Caco-2 (cell line): ENCODE measurements around the gene CDA. TPM values are rescaled to one million over a fixed set of nuclear protein-coding genes. Genes with fewer than 3 reads are reported as not detected.
A peak's percentile ranks its signal among the peaks of the same experiment; 100 is the strongest.

Experiments
- BruUV-seq: library from RNA; stranded (reverse); fragments of 400-500 nt; replicated peaks from 2 replicates; lab custom pipeline; 2021; lab: Mats Ljungman, UMichigan
- CTCF ChIA-PET: fragments of 300-600 bp; sonication (Branson Sonifier 250); formaldehyde crosslinking; loops from one replicate; lab custom pipeline; 2022; ENCODE audit warnings: antibody characterized with exemption; lab: Charles Lee
- POLR2A ChIA-PET: fragments of 300-600 bp; sonication (Branson Sonifier 250); formaldehyde crosslinking; loops from one replicate; lab custom pipeline; 2022; ENCODE audit warnings: antibody characterized with exemption; lab: Charles Lee
- DNase-seq, 2 experiments: peaks; one replicate each; pipeline versions ENCODE4 v3.0.0 to v3.0.0-alpha.2; 2020 to 2022
- H3K27me3 ChIP-seq: replicated peaks from 2 replicates; pipeline ENCODE4 v1.6.0; 2011; ENCODE audit warnings: low read length; ENCODE audit not compliant: control insufficient read depth, insufficient read depth
- H3K36me3 ChIP-seq: 2 replicates; pipeline ENCODE4 v1.5.1; 2011; ENCODE audit warnings: low read length; ENCODE audit not compliant: control insufficient read depth, insufficient read depth
- H3K4me1 ChIP-seq: fragments of 250-450 bp; sonication (Bioruptor Pico); 2 replicates; pipeline ENCODE4 v1.5.1; 2020; ENCODE audit warnings: mild to moderate bottlenecking
- H3K4me3 ChIP-seq: 2 replicates; pipeline ENCODE4 v1.5.1; 2011; ENCODE audit warnings: low read depth, mild to moderate bottlenecking, control low read depth, low read length
- H3K9me3 ChIP-seq: fragments of 250-450 bp; sonication (Bioruptor Pico); 2 replicates; pipeline ENCODE4 v1.5.1; 2020; ENCODE audit warnings: mild to moderate bottlenecking, moderate library complexity
- H3K27ac Mint-ChIP-seq: one replicate; pipeline ENCODE4 v1.8.0; 2022; ENCODE audit warnings: mixed read lengths; ENCODE audit not compliant: unreplicated experiment
- H3K27me3 Mint-ChIP-seq: one replicate; pipeline ENCODE4 v1.8.0; 2022; ENCODE audit warnings: mixed read lengths; ENCODE audit not compliant: insufficient read depth, unreplicated experiment
- H3K36me3 Mint-ChIP-seq: one replicate; pipeline ENCODE4 v1.8.0; 2022; ENCODE audit warnings: mild to moderate bottlenecking, mixed read lengths; ENCODE audit not compliant: insufficient read depth, unreplicated experiment
- H3K4me1 Mint-ChIP-seq: one replicate; pipeline ENCODE4 v1.8.0; 2022; ENCODE audit warnings: low read depth, mixed read lengths; ENCODE audit not compliant: unreplicated experiment
- H3K4me3 Mint-ChIP-seq: one replicate; pipeline ENCODE4 v1.8.0; 2022; ENCODE audit warnings: mild to moderate bottlenecking, moderate library complexity, mixed read lengths; ENCODE audit not compliant: unreplicated experiment
- H3K9me3 Mint-ChIP-seq: one replicate; pipeline ENCODE4 v1.8.0; 2022; ENCODE audit warnings: mixed read lengths; ENCODE audit not compliant: unreplicated experiment
- intact Hi-C: fragments of 100-400 bp; cut with micrococcal nuclease; formaldehyde crosslinking; loops from one replicate; pipeline ENCODE4 v1.10.0; 2022; ENCODE audit not compliant: unreplicated experiment
- total RNA-seq: library from RNA; stranded (reverse); gene quantifications from 2 replicates; pipeline ENCODE4 v1.2.3, GENCODE V29; 2022
- TF ChIP-seq, protein P1 (sequence below), 2 experiments: fragments of 200-600 bp in 1 of 2; IDR thresholded peaks; 1 replicate in 1 of 2; 2 replicates in 1 of 2; pipeline versions ENCODE4 v1.5.1 to v1.8.0; 2011 to 2022; ENCODE audit warnings: antibody characterized with exemption in 1 of 2, control low read depth in 1 of 2, inconsistent platforms in 1 of 2, low read depth in 1 of 2, low read length in 1 of 2, mild to moderate bottlenecking in 1 of 2, moderate library complexity in 1 of 2; ENCODE audit not compliant: insufficient read depth in 1 of 2, severe bottlenecking in 1 of 2, unreplicated experiment in 1 of 2

The CDA gene
- total RNA-seq, 1 experiment from 2014 or later, result 0.95 TPM

DNA sequence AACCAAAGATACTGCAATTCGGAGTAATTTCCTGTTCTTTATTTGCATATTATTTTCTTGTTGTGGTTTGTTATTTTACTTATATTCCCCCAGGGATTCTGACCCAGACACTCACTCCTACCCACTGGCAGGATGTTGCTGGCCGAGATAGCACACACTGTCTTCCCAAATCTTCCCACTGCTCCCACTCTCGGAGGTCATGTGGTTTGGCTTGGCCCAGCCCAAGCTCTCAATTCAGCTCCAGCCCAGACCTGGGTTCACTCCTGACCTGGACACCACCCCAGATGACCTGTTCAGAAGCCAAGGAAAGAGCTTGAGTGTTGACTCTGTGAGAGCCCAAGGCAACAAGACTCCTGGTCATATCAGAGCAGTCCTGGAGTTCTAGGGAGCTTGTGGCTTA lies 37.7 kb upstream of the CDA start:
- Mint-ChIP-seq H3K4me1 (peaks cover 10% of the 10 kb centered on the region), H3K4me3 (no peak overlapping the region), H3K36me3 (no peaks in the 10 kb centered on the region), H3K9me3 (no peaks in the 10 kb centered on the region), H3K27me3 (peaks cover 6% of the 10 kb centered on the region), H3K27ac (no peak overlapping the region)
- Histone ChIP-seq H3K36me3 (no peaks in the 10 kb centered on the region), H3K27me3 (no peaks in the 10 kb centered on the region), H3K4me3 (no peak overlapping the region), H3K4me1 (peaks cover 8% of the 10 kb centered on the region; the same call in 1 of the 2 replicates), H3K9me3 (no peaks in the 10 kb centered on the region)
- no peak for DNase-seq
- TF ChIP-seq, protein P1, sequence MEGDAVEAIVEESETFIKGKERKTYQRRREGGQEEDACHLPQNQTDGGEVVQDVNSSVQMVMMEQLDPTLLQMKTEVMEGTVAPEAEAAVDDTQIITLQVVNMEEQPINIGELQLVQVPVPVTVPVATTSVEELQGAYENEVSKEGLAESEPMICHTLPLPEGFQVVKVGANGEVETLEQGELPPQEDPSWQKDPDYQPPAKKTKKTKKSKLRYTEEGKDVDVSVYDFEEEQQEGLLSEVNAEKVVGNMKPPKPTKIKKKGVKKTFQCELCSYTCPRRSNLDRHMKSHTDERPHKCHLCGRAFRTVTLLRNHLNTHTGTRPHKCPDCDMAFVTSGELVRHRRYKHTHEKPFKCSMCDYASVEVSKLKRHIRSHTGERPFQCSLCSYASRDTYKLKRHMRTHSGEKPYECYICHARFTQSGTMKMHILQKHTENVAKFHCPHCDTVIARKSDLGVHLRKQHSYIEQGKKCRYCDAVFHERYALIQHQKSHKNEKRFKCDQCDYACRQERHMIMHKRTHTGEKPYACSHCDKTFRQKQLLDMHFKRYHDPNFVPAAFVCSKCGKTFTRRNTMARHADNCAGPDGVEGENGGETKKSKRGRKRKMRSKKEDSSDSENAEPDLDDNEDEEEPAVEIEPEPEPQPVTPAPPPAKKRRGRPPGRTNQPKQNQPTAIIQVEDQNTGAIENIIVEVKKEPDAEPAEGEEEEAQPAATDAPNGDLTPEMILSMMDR (IDR thresholded peaks at IDR 0.05; ENCODE audit: insufficient read depth in 1 of 2, low read depth in 1 of 2, low read length in 1 of 2, severe bottlenecking in 1 of 2, unreplicated experiment in 1 of 2), result no peak
- CTCF ChIA-PET, result interaction anchor here (1.6 kb wide), 2 partner anchors 13 to 24 kb away, joined by 4 to 6 read pairs; no protein-coding TSS in a partner anchor
- POLR2A ChIA-PET, result no interaction called here
- BruUV-seq, result no TSS peak
- intact Hi-C loops, result no loop called here

DNA sequence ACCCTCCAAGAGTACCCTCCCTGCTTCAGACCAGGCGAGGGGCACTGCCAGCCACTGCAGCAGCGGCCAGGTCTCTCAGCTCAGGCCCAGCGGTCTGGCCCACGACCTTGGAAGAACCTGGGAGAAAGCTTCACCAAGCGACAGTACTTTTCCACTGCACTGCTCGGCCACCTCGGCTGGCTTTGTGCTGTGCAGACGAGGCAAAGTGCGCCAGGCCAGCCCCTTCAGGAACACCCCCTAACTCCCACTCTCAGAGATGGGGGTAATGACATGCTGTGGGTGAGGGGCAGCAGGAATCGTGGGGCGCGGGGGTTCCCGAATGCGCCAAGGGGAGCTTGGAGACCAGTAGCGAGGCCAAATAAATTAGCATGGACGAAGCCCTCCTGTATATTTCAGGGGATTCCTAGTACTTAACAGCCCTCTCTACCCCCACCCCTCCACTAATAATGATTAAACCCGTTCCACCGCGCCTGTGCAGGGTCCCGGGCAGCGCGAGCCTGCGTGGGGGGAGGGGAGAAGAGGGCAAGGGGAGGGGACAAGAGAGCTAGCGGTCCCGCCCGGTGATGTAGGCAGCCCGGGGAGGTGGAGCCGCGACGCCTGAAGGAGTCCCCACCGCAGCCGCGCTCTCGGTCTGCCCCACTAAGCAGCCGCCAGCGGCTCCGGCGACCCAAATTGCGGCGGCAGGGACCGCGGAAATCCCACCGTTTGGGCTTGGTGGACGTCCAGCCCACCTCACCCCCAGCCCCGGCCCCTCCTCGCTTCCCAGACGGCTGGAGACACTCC lies 36.8 kb upstream of the CDA start, which contains the start of gene FAM43B:
Gene FAM43B (plus strand): TSS at position 629 of the 783 bp plus-strand sequence. CDS start 401 bp downstream, outside the sequence.
- peak; percentile 53 to 61 for DNase-seq
- Mint-ChIP-seq H3K36me3 (no peaks in the 10 kb centered on the region), H3K4me3 (peak within 1 kb of the TSS; percentile 60), H3K9me3 (no peaks in the 10 kb centered on the region), H3K27ac (no peak within 1 kb of the TSS), H3K27me3 (peaks cover 6% of the 10 kb centered on the region), H3K4me1 (peaks cover 10% of the 10 kb centered on the region)
- intact Hi-C loops, result no loop called here
- Histone ChIP-seq H3K27me3 (no peaks in the 10 kb centered on the region), H3K36me3 (no peaks in the 10 kb centered on the region), H3K9me3 (no peaks in the 10 kb centered on the region), H3K4me3 (peak within 1 kb of the TSS; percentile 48), H3K4me1 (peaks cover 8% of the 10 kb centered on the region; the same call in 1 of the 2 replicates)
- TF ChIP-seq, protein P1 (IDR thresholded peaks at IDR 0.05; ENCODE audit: insufficient read depth in 1 of 2, low read depth in 1 of 2, low read length in 1 of 2, severe bottlenecking in 1 of 2, unreplicated experiment in 1 of 2), result no peak
- ChIA-PET CTCF (interaction anchor here (0.7 to 1.6 kb wide), 4 partner anchors 14 to 87 kb away, joined by 3 to 6 read pairs (median 4); no protein-coding TSS in a partner anchor), POLR2A (interaction anchor here (0.6 kb wide), 1 partner anchor 234 kb away, joined by 3 read pairs; no protein-coding TSS in a partner anchor)
- no TSS peak for BruUV-seq

DNA sequence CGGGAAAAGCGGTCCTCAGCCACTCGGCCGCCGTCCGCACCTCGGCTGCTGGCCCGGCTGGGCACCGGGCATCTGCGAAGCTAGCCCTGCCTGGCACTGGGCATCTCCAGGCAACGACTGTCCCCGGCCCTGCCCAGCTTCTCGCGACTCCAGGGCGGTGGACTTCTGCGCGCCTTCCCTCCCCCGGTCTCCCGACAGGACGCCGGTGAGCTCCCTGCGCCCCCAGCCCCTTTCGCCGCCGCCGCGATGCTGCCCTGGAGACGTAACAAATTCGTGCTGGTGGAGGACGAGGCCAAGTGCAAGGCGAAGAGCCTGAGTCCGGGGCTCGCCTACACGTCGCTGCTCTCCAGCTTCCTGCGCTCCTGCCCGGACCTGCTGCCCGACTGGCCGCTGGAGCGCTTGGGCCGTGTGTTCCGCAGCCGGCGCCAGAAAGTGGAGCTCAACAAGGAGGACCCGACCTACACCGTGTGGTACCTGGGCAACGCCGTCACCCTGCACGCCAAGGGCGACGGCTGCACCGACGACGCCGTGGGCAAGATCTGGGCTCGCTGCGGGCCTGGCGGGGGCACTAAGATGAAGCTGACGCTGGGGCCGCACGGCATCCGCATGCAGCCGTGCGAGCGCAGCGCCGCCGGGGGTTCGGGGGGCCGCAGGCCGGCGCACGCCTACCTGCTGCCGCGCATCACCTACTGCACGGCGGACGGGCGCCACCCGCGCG lies 36.0 kb upstream of the CDA start:
- no TSS peak for BruUV-seq
- H3K4me3 ChIP-seq, result peak overlapping the region; percentile 48
- H3K4me1 ChIP-seq, result peaks cover 8% of the 10 kb centered on the region; the same call in 1 of the 2 replicates
- H3K36me3 ChIP-seq, result no peaks in the 10 kb centered on the region
- Mint-ChIP-seq H3K9me3 (no peaks in the 10 kb centered on the region), H3K27me3 (peaks cover 6% of the 10 kb centered on the region), H3K27ac (no peak overlapping the region), H3K4me1 (peaks cover 10% of the 10 kb centered on the region), H3K36me3 (no peaks in the 10 kb centered on the region), H3K4me3 (peak overlapping the region; percentile 60)
- TF ChIP-seq, protein P1 (IDR thresholded peaks at IDR 0.05; ENCODE audit: insufficient read depth in 1 of 2, low read depth in 1 of 2, low read length in 1 of 2, severe bottlenecking in 1 of 2, unreplicated experiment in 1 of 2), result no peak
- no peaks in the 10 kb centered on the region for H3K27me3 ChIP-seq
- DNase-seq, result no peak
- POLR2A ChIA-PET, result no interaction called here
- CTCF ChIA-PET, result interaction anchor here (1.0 to 1.6 kb wide), 3 partner anchors 14 to 86 kb away, joined by 3 to 6 read pairs (median 4); no protein-coding TSS in a partner anchor
- intact Hi-C loops, result no loop called here
- H3K9me3 ChIP-seq, result no peaks in the 10 kb centered on the region
